Measurements from ENCODE around the gene GNAI3. TPM values are rescaled to one million over a fixed set of nuclear protein-coding genes. Genes with fewer than 3 reads are reported as not detected.
A peak's percentile ranks its signal among the peaks of the same experiment; 100 is the strongest.

The GNAI3 gene
- polyA plus RNA-seq, 2 donors = 3.5 to 6.8 TPM

DNA sequence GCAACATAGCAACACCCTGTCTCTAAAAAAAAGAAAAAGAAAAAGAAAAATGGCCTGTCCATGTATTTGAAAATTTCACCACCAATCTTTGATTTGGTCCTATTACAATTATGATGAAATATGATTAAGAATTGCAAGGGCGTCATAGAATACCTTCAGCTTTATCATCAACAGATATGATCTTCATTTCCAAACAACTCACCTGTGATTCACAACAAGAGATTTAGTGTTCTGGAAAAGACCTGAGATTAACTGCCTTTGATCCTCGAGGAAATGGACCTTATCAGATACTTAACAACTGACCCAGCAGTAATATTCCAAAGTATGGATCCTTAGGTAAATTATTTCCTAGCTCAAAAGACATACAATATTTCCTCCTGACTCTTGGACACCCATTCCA lies 104.0 kb downstream of the GNAI3 start:
- Histone ChIP-seq H3K36me3 (ENCODE audit: control insufficient read depth in 2 of 2, insufficient read depth in 2 of 2, low read length in 1 of 2) (no peaks in the 10 kb centered on the region), H3K9me3 (ENCODE audit: control insufficient read depth in 2 of 2, insufficient read depth in 1 of 2, low read depth in 1 of 2, low read length in 1 of 2) (no peaks in the 10 kb centered on the region), H3K27ac (ENCODE audit: low read depth in 2 of 2, low read length in 1 of 2) (no peak overlapping the region), H3K4me3 (ENCODE audit: low read depth in 1 of 2, low read length in 2 of 2) (no peak overlapping the region), H3K27me3 (ENCODE audit: control insufficient read depth in 1 of 2, insufficient read depth in 2 of 2, low read length in 2 of 2) (no peaks in the 10 kb centered on the region), H3K4me1 (ENCODE audit: control insufficient read depth in 2 of 2, insufficient read depth in 2 of 2, low read length in 1 of 2) (peaks cover 0 to 9% of the 10 kb centered on the region in 2 donors)
- 62 to 72% methylated on average over 2 of the region's 2 CpGs for WGBS, 2 donors

DNA sequence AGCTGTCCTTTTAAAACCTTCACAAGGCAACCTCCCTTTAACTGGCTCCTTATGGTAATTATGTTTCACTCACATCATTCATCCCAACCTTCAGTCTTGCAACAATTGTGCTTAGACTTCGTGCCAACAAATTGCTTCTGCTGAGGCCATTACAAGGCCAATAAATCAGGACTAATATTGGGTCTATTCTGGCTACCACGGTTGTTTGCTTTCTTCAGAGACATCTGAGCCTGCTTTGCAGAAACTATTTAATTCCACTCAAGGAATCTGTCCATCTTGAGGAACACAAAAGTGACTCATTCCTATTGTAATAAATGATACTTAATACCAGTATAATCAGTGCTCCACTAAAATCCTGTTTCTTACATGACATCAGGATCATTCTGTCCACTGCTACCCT lies 104.9 kb downstream of the GNAI3 start:
- H3K27ac ChIP-seq (ENCODE audit: low read depth in 2 of 2, low read length in 1 of 2) = no peak overlapping the region
- peaks cover 0 to 10% of the 10 kb centered on the region in 2 donors for H3K4me1 ChIP-seq (ENCODE audit: control insufficient read depth in 2 of 2, insufficient read depth in 2 of 2, low read length in 1 of 2)
- H3K27me3 ChIP-seq (ENCODE audit: control insufficient read depth in 1 of 2, insufficient read depth in 2 of 2, low read length in 2 of 2) = no peaks in the 10 kb centered on the region
- 57 to 60% methylated on average over 2 of the region's 2 CpGs for WGBS, 2 donors
- no peaks in the 10 kb centered on the region for H3K36me3 ChIP-seq (ENCODE audit: control insufficient read depth in 2 of 2, insufficient read depth in 2 of 2, low read length in 1 of 2)
- H3K4me3 ChIP-seq (ENCODE audit: low read depth in 1 of 2, low read length in 2 of 2) = no peak overlapping the region
- H3K9me3 ChIP-seq (ENCODE audit: control insufficient read depth in 2 of 2, insufficient read depth in 1 of 2, low read depth in 1 of 2, low read length in 1 of 2) = no peaks in the 10 kb centered on the region

DNA sequence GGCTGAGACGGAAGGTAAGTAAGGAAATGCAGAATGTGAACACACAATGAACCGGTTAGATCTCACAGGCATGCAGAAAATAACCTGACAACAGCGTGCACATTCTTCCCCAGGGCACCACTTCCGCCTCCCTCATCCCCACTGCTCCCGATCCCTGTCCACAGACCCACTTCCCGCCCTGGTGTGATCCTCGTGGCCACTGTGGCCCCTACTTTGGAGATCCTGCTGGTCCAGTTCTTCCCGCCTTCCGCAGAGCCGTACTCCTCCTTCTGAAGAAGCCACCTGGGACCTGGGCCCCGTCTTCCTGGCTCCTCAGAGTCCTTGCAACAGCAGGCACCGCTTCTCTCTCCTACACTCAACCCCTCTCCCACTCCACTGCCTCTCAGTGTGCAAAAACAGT lies 106.1 kb downstream of the GNAI3 start:
- Histone ChIP-seq H3K27me3 (ENCODE audit: control insufficient read depth in 1 of 2, insufficient read depth in 2 of 2, low read length in 2 of 2) (no peaks in the 10 kb centered on the region), H3K9me3 (ENCODE audit: control insufficient read depth in 2 of 2, insufficient read depth in 1 of 2, low read depth in 1 of 2, low read length in 1 of 2) (no peaks in the 10 kb centered on the region), H3K4me3 (ENCODE audit: low read depth in 1 of 2, low read length in 2 of 2) (no peak overlapping the region), H3K36me3 (ENCODE audit: control insufficient read depth in 2 of 2, insufficient read depth in 2 of 2, low read length in 1 of 2) (peaks cover 0 to 6% of the 10 kb centered on the region in 2 donors), H3K4me1 (ENCODE audit: control insufficient read depth in 2 of 2, insufficient read depth in 2 of 2, low read length in 1 of 2) (peaks cover 0 to 10% of the 10 kb centered on the region in 2 donors), H3K27ac (ENCODE audit: low read depth in 2 of 2, low read length in 1 of 2) (no peak overlapping the region)
- 90 to 92% methylated on average over 12 of the region's 12 CpGs for WGBS, 2 donors

DNA sequence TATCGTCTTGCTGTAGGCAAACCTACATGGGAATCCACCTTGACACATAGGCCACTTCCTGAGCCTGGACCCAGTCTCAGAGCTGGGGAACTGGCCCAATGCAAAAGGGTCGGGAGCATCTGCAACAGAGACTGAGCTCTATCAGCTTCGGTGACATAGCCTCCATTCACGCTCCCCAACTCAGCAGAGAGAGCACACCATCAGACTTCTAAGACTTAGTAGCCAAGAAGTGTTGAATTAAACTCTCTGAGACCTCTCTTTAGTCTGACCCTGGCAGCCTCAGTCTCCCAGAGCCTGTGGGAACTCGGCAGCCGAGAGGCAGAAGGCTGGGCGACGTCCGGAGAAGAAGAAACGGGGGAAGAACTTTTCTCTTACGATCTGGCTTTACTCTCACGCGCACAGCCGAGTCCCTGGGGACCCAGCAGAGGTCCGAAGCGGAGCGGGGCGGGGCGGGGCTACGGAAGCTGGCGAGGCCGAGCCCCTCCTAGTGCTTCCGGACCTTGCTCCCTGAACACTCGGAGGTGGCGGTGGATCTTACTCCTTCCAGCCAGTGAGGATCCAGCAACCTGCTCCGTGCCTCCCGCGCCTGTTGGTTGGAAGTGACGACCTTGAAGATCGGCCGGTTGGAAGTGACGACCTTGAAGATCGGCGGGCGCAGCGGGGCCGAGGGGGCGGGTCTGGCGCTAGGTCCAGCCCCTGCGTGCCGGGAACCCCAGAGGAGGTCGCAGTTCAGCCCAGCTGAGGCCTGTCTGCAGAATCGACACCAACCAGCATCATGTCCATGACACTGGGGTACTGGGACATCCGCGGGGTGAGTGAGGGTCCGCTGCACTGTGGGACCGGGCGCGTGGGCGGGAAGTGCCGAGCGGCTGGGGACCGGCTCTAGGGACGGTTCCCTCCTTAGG lies 107.5 kb downstream of the GNAI3 start, which contains the start of gene GSTM4:
Gene GSTM4, plus strand, starts transcription at position 485 of the 905 bp plus-strand sequence. Its CDS starts 291 bp downstream, at position 776.
- no peaks in the 10 kb centered on the region for H3K27me3 ChIP-seq (ENCODE audit: control insufficient read depth in 1 of 2, insufficient read depth in 2 of 2, low read length in 2 of 2)
- peaks cover 0 to 6% of the 10 kb centered on the region in 2 donors for H3K36me3 ChIP-seq (ENCODE audit: control insufficient read depth in 2 of 2, insufficient read depth in 2 of 2, low read length in 1 of 2)
- peaks cover 0 to 10% of the 10 kb centered on the region in 2 donors for H3K4me1 ChIP-seq (ENCODE audit: control insufficient read depth in 2 of 2, insufficient read depth in 2 of 2, low read length in 1 of 2)
- H3K27ac ChIP-seq (ENCODE audit: low read depth in 2 of 2, low read length in 1 of 2) = peak within 1 kb of the TSS; percentile 88
- 1 to 3% methylated on average over 54 of the region's 54 CpGs for WGBS, 2 donors
- H3K4me3 ChIP-seq (ENCODE audit: low read depth in 1 of 2, low read length in 2 of 2) = peak within 1 kb of the TSS; percentile 71 to 76
- no peaks in the 10 kb centered on the region for H3K9me3 ChIP-seq (ENCODE audit: control insufficient read depth in 2 of 2, insufficient read depth in 1 of 2, low read depth in 1 of 2, low read length in 1 of 2)

DNA sequence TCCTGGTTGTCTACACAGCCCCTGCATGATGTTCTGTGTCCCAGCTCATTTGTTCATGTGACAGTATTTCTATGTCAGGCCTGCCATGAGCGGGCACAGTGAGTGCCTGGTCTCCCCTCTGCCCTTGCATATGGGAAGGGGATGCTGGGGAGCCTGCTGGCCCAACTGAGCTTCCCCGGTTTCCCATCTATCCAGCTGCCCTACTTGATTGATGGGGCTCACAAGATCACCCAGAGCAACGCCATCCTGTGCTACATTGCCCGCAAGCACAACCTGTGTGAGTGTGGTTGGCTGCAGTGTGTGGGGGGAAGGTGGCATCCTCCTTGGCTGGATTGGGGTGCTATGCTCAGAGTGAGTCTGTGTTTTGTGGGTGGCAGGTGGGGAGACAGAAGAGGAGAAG lies 109.0 kb downstream of the GNAI3 start:
- H3K36me3 ChIP-seq (ENCODE audit: control insufficient read depth in 2 of 2, insufficient read depth in 2 of 2, low read length in 1 of 2) = peaks cover 0 to 6% of the 10 kb centered on the region in 2 donors
- 89 to 90% methylated on average over 4 of the region's 4 CpGs for WGBS, 2 donors
- no peak overlapping the region for H3K27ac ChIP-seq (ENCODE audit: low read depth in 2 of 2, low read length in 1 of 2)
- H3K4me3 ChIP-seq (ENCODE audit: low read depth in 1 of 2, low read length in 2 of 2) = no peak overlapping the region
- no peaks in the 10 kb centered on the region for H3K27me3 ChIP-seq (ENCODE audit: control insufficient read depth in 1 of 2, insufficient read depth in 2 of 2, low read length in 2 of 2)
- H3K9me3 ChIP-seq (ENCODE audit: control insufficient read depth in 2 of 2, insufficient read depth in 1 of 2, low read depth in 1 of 2, low read length in 1 of 2) = no peaks in the 10 kb centered on the region
- H3K4me1 ChIP-seq (ENCODE audit: control insufficient read depth in 2 of 2, insufficient read depth in 2 of 2, low read length in 1 of 2) = peaks cover 0 to 10% of the 10 kb centered on the region in 2 donors

DNA sequence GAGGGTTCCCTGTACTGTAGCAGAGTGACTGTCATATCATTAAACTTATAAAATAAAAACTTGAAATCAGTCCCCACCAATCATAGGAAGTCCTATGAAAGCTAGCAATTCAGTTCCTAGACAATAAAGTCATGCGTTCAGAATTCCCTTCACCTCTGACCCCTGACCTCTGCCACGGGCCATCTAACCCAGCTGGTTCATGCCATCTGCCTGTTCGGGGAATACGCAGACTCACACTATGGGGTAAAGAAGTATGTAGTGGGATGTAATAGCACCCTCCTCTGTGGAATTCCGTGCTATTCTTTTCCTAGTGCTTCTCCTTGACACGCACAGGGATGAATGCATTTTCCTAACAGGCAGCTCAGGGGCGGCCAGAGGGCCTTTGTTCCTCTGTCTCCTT lies 109.6 kb downstream of the GNAI3 start:
- no peaks in the 10 kb centered on the region for H3K27me3 ChIP-seq (ENCODE audit: control insufficient read depth in 1 of 2, insufficient read depth in 2 of 2, low read length in 2 of 2)
- H3K36me3 ChIP-seq (ENCODE audit: control insufficient read depth in 2 of 2, insufficient read depth in 2 of 2, low read length in 1 of 2) = peaks cover 0 to 6% of the 10 kb centered on the region in 2 donors
- WGBS, 2 donors = 73 to 80% methylated on average over 7 of the region's 7 CpGs
- H3K9me3 ChIP-seq (ENCODE audit: control insufficient read depth in 2 of 2, insufficient read depth in 1 of 2, low read depth in 1 of 2, low read length in 1 of 2) = no peaks in the 10 kb centered on the region
- no peak overlapping the region for H3K27ac ChIP-seq (ENCODE audit: low read depth in 2 of 2, low read length in 1 of 2)
- no peak overlapping the region for H3K4me3 ChIP-seq (ENCODE audit: low read depth in 1 of 2, low read length in 2 of 2)
- H3K4me1 ChIP-seq (ENCODE audit: control insufficient read depth in 2 of 2, insufficient read depth in 2 of 2, low read length in 1 of 2) = peaks cover 0 to 10% of the 10 kb centered on the region in 2 donors

DNA sequence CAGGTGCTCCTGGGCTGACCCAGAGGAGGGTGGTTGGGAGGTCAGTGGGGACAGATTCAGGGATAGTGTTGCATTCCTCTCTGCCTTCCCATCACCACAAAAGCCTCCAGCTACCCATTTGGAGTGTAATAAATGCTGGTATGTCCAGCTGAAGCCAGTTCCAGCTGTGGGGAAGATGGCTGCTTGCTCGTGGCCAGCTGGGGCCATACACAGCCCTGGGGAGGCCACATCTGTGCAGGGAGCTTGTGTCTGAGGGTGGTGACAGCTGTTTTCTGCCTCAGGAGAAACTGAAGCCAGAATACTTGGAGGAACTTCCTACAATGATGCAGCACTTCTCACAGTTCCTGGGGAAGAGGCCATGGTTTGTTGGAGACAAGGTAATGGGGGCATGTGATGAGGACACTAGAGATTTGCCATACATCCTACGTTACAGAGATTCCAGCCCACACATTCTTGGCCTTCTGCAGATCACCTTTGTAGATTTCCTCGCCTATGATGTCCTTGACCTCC lies 110.2 kb downstream of the GNAI3 start:
- WGBS, 2 donors = 45 to 53% methylated on average over 3 of the region's 3 CpGs
- Histone ChIP-seq H3K4me3 (ENCODE audit: low read depth in 1 of 2, low read length in 2 of 2) (no peak overlapping the region), H3K4me1 (ENCODE audit: control insufficient read depth in 2 of 2, insufficient read depth in 2 of 2, low read length in 1 of 2) (peaks cover 0 to 10% of the 10 kb centered on the region in 2 donors), H3K27ac (ENCODE audit: low read depth in 2 of 2, low read length in 1 of 2) (no peak overlapping the region), H3K9me3 (ENCODE audit: control insufficient read depth in 2 of 2, insufficient read depth in 1 of 2, low read depth in 1 of 2, low read length in 1 of 2) (no peaks in the 10 kb centered on the region), H3K36me3 (ENCODE audit: control insufficient read depth in 2 of 2, insufficient read depth in 2 of 2, low read length in 1 of 2) (peaks cover 0 to 6% of the 10 kb centered on the region in 2 donors), H3K27me3 (ENCODE audit: control insufficient read depth in 1 of 2, insufficient read depth in 2 of 2, low read length in 2 of 2) (no peaks in the 10 kb centered on the region)

DNA sequence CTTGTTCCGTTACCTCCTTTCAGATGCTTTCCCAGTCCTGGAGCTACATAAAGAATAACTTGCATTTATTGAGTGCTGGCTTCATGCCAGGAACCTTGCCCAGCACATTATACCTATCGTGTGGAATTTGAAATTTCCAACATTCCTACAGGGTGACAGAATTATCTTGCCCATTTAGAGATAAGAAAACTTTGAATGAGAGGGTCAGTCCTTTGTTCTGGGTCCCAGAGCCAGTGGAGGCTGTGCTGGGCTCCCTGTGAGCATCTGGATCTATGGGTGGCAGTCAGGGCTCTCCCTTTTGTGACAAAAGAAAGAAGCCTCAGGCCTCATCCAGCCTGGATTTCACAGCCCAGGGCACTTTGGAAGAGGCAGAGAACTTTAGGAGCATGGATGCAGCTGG lies 110.7 kb downstream of the GNAI3 start:
- H3K27ac ChIP-seq (ENCODE audit: low read depth in 2 of 2, low read length in 1 of 2) = no peak overlapping the region
- H3K4me1 ChIP-seq (ENCODE audit: control insufficient read depth in 2 of 2, insufficient read depth in 2 of 2, low read length in 1 of 2) = peaks cover 0 to 10% of the 10 kb centered on the region in 2 donors
- H3K36me3 ChIP-seq (ENCODE audit: control insufficient read depth in 2 of 2, insufficient read depth in 2 of 2, low read length in 1 of 2) = peaks cover 0 to 6% of the 10 kb centered on the region in 2 donors
- no peak overlapping the region for H3K4me3 ChIP-seq (ENCODE audit: low read depth in 1 of 2, low read length in 2 of 2)
- no peaks in the 10 kb centered on the region for H3K9me3 ChIP-seq (ENCODE audit: control insufficient read depth in 2 of 2, insufficient read depth in 1 of 2, low read depth in 1 of 2, low read length in 1 of 2)
- WGBS, 2 donors = 59 to 63% methylated on average over 2 of the region's 2 CpGs
- no peaks in the 10 kb centered on the region for H3K27me3 ChIP-seq (ENCODE audit: control insufficient read depth in 1 of 2, insufficient read depth in 2 of 2, low read length in 2 of 2)

DNA sequence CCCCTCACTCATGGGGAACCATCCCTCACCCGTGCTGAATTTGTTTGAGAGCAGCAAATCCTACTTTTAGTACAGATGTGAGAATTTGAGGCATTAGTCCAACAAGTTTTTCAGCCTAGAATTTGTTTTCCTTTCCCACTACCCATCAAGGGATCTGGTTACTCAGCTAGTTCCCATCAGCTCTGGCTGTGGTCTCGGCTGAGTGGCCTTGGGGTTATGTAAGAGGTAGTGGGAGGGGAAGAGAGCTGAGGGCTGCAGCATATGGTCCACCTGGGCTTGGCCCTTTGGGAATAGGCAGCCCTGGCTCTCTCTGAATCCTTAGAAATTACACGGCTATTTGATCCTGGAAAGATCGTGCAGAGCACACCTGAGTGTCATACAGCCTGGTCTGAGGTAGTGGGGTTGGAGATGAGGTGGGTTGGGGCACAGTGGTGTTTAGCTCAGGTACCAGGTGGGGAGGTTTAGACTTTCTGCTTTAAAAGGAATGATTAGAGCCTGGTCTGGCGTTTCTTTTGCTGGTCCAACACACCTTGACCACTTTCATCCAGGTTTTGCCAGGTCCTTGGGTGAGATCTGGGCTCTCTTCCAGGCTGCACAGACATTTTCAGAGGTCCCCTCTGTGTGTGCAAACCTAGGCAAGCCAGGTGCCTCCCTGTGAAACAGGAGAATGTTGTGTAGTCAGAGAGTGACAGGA lies 111.7 kb downstream of the GNAI3 start:
- no peak overlapping the region for H3K27ac ChIP-seq (ENCODE audit: low read depth in 2 of 2, low read length in 1 of 2)
- H3K9me3 ChIP-seq (ENCODE audit: control insufficient read depth in 2 of 2, insufficient read depth in 1 of 2, low read depth in 1 of 2, low read length in 1 of 2) = no peaks in the 10 kb centered on the region
- peaks cover 0 to 6% of the 10 kb centered on the region in 2 donors for H3K36me3 ChIP-seq (ENCODE audit: control insufficient read depth in 2 of 2, insufficient read depth in 2 of 2, low read length in 1 of 2)
- 60 to 83% methylated on average over 5 of the region's 5 CpGs for WGBS, 2 donors
- H3K4me1 ChIP-seq (ENCODE audit: control insufficient read depth in 2 of 2, insufficient read depth in 2 of 2, low read length in 1 of 2) = peaks cover 0 to 5% of the 10 kb centered on the region in 2 donors
- no peaks in the 10 kb centered on the region for H3K27me3 ChIP-seq (ENCODE audit: control insufficient read depth in 1 of 2, insufficient read depth in 2 of 2, low read length in 2 of 2)
- no peak overlapping the region for H3K4me3 ChIP-seq (ENCODE audit: low read depth in 1 of 2, low read length in 2 of 2)

Data from esophagus (tissue), 2 donors.